K562 (cell line): ENCODE data around the gene RREB1. TPM values are rescaled to one million over a fixed set of nuclear protein-coding genes. Genes with fewer than 3 reads are reported as not detected.
A peak's percentile ranks its signal among the peaks of the same experiment; 100 is the strongest.

ENCODE experiments used
- ATAC-seq: fragments of 200-7000 bp; cut with Tn5 transposase; 3 replicates; pipeline ENCODE4 v1.9.1; 2020; ENCODE audit warnings: moderate library complexity
- BruUV-seq: library from RNA; stranded (reverse); fragments of 400-500 nt; replicated peaks from 2 replicates; lab custom pipeline; 2021; lab: Mats Ljungman, UMichigan
- CTCF ChIA-PET: fragments of 300-600 bp; formaldehyde crosslinking; extraction: SDS; loops from one replicate; lab custom pipeline; 2021; ENCODE audit warnings: low intra/inter-chr PET ratio; lab: Yijun Ruan, JAX
- POLR2A ChIA-PET: fragments of 300-600, 350-650 bp; sonication (Branson Sonifier 250); formaldehyde crosslinking; extraction: SDS; loops from one replicate; lab custom pipeline; 2021; ENCODE audit warnings: antibody characterized with exemption, inconsistent platforms; lab: Yijun Ruan, JAX
- DNase-seq, 4 experiments: peaks; one replicate each; pipeline versions ENCODE4 v3.0.0 to v3.0.0-alpha.2; 2011 to 2018; ENCODE audit warnings: low spot score in 3 of 4, mixed read lengths in 3 of 4; ENCODE audit errors: extremely low read depth in 1 of 4
- FAIRE-seq: peaks from 2 replicates; lab custom pipeline; 2011; peaks lifted over from hg19 to GRCh38; lab: Jason Lieb, UNC
- H2AFZ ChIP-seq: 2 replicates; pipeline ENCODE4 v1.6.0; 2011; ENCODE audit warnings: low read depth, low read length, control low read depth, inconsistent platforms
- H3K27ac ChIP-seq: fragments of 200-600 bp; 3 replicates; pipeline ENCODE4 v1.8.0; 2011; ENCODE audit warnings: low read depth, mild to moderate bottlenecking, control low read depth, inconsistent platforms, low read length, moderate library complexity, mixed read lengths; ENCODE audit errors: extremely low read depth
- H3K27me3 ChIP-seq, 2 experiments: fragments of 300-600 bp in 1 of 2; 2 replicates in 1 of 2; 3 replicates in 1 of 2; pipeline versions ENCODE4 v1.6.0 to v1.8.0; 2011; ENCODE audit warnings: inconsistent platforms in 2 of 2, low read length in 2 of 2, mild to moderate bottlenecking in 1 of 2, mixed read lengths in 1 of 2, moderate library complexity in 1 of 2; ENCODE audit not compliant: control insufficient read depth in 2 of 2, insufficient read depth in 2 of 2
- H3K36me3 ChIP-seq: fragments of 300-600 bp; 3 replicates; pipeline ENCODE4 v1.8.0; 2011; ENCODE audit warnings: mild to moderate bottlenecking, low read length, inconsistent platforms; ENCODE audit not compliant: control insufficient read depth, insufficient read depth
- H3K4me1 ChIP-seq, 2 experiments: fragments of 200-600 bp in 1 of 2; replicated peaks in 1 of 2; 2 replicates in 1 of 2; 3 replicates in 1 of 2; pipeline versions ENCODE4 v1.5.1 to v1.8.0; 2011; ENCODE audit warnings: inconsistent platforms in 2 of 2, low read length in 2 of 2, mild to moderate bottlenecking in 1 of 2, mixed read lengths in 1 of 2, moderate library complexity in 1 of 2; ENCODE audit not compliant: control insufficient read depth in 2 of 2, insufficient read depth in 2 of 2
- H3K4me2 ChIP-seq: 2 replicates; pipeline ENCODE4 v1.6.1; 2011; ENCODE audit warnings: low read length, control low read depth, inconsistent platforms, mixed read lengths; ENCODE audit not compliant: insufficient read depth
- H3K4me3 ChIP-seq: fragments of 200-600 bp; sonication (generic), shearing (Covaris generic); 2 replicates; pipeline ENCODE4 v1.5.1; 2016; ENCODE audit warnings: control low read depth, inconsistent platforms
- H3K79me2 ChIP-seq: fragments of 200-600 bp; 3 replicates; pipeline ENCODE4 v1.8.0; 2011; ENCODE audit warnings: low read length, inconsistent platforms; ENCODE audit not compliant: control insufficient read depth, insufficient read depth
- H3K9ac ChIP-seq, 2 experiments: 2 replicates each; pipeline versions ENCODE4 v1.6.0 to v1.6.1; 2011; ENCODE audit warnings: low read depth in 2 of 2, low read length in 2 of 2, control low read depth in 1 of 2, inconsistent platforms in 1 of 2, mild to moderate bottlenecking in 1 of 2, mixed read lengths in 1 of 2; ENCODE audit not compliant: insufficient read depth in 1 of 2
- H3K9me1 ChIP-seq: one replicate; pipeline ENCODE4 v1.6.0; 2011; ENCODE audit warnings: inconsistent platforms, mild to moderate bottlenecking, low read length, moderate library complexity; ENCODE audit not compliant: control insufficient read depth, insufficient read depth
- H3K9me3 ChIP-seq: replicated peaks from 2 replicates; pipeline ENCODE4 v1.5.1; 2011; ENCODE audit warnings: low read depth, low read length, inconsistent platforms; ENCODE audit not compliant: control insufficient read depth, insufficient read depth
- H4K20me1 ChIP-seq: replicated peaks from 2 replicates; pipeline ENCODE4 v1.6.1; 2011; ENCODE audit warnings: low read length, inconsistent platforms, mixed read lengths; ENCODE audit not compliant: control insufficient read depth, insufficient read depth
- CREB1 ChIP-seq, 2 experiments: sonication (generic) in 1 of 2; formaldehyde crosslinking in 1 of 2; IDR thresholded peaks; 2 replicates each; pipeline versions ENCODE4 v1.6.1 to v1.8.0; 2012 to 2022; ENCODE audit warnings: inconsistent platforms in 1 of 2, mild to moderate bottlenecking in 1 of 2, missing genetic modification reagents in 1 of 2, moderate library complexity in 1 of 2
- POLR2A ChIP-seq: fragments of 450-650 bp; conservative IDR thresholded peaks from 2 replicates; pipeline ENCODE4 v1.6.1; 2016
- POLR2AphosphoS2 ChIP-seq: IDR thresholded peaks from 2 replicates; pipeline ENCODE4 v1.6.1; 2012; ENCODE audit warnings: low read length, improper control_type of control experiment
- POU5F1 ChIP-seq: fragments of 150-350 bp; IDR thresholded peaks from 2 replicates; pipeline ENCODE4 v1.6.1; 2014; ENCODE audit warnings: borderline replicate concordance, low read length, low read depth, mild to moderate bottlenecking; ENCODE audit not compliant: partially characterized antibody
- TEAD4 ChIP-seq, 2 experiments: sonication (generic) in 1 of 2; formaldehyde crosslinking in 1 of 2; IDR thresholded peaks; 2 replicates each; pipeline versions ENCODE4 v1.6.1 to v1.8.0; 2012 to 2022; ENCODE audit warnings: borderline replicate concordance in 1 of 2, inconsistent platforms in 1 of 2, low read length in 1 of 2, mild to moderate bottlenecking in 1 of 2, missing genetic modification reagents in 1 of 2
- ZNF133 ChIP-seq: fragments of 250-450 bp; sonication (Bioruptor Pico); IDR thresholded peaks from 2 replicates; pipeline ENCODE4 v1.4.0; 2020; ENCODE audit warnings: mild to moderate bottlenecking
- WGBS: fragments of 100-300 bp; shearing (Covaris generic); methylation state at CpG from one replicate; pipeline ENCODE4 v1.1.6; 2016; ENCODE audit warnings: low coverage, mixed read lengths; ENCODE audit not compliant: insufficient coverage; ENCODE audit errors: missing lambda C conversion rate; 5-methylcytosine and 5-hydroxymethylcytosine counted together
- in situ Hi-C: fragments of 300-500 bp; cut with MboI; formaldehyde crosslinking; loops from 4 replicates; pipeline ENCODE4 v1.15.0; 2018; ENCODE audit warnings: inconsistent platforms, mixed read lengths
- intact Hi-C: fragments of 100-400 bp; cut with micrococcal nuclease; formaldehyde crosslinking; loops from 2 replicates; pipeline ENCODE4 v1.14.2; 2022
- polyA plus RNA-seq, 8 experiments: library from polyadenylated mRNA; depleted of rRNA in 4 of 8; stranded (reverse) in 5 of 8; unstranded in 3 of 8; fragments of >200 nt; fragmentation: Nextera tagmentation in 2 of 8; fragmentation: Illumina TruSeq in 1 of 8; extraction: Ambion mirVana in 2 of 8; extraction: Trizol in 1 of 8; gene quantifications; 2 replicates each; pipeline versions ENCODE4 v1.2.1 to v1.2.3, GENCODE V29; 2011 to 2014; ENCODE audit warnings: inconsistent platforms in 1 of 8, missing spikeins in 1 of 8
- total RNA-seq, 7 experiments: library from RNA; depleted of rRNA in 6 of 7; stranded (reverse); fragments of >200 nt in 6 of 7; fragmentation: Illumina TruSeq in 2 of 7; extraction: Trizol in 2 of 7; gene quantifications; 2 replicates each; pipeline versions ENCODE4 v1.2.1 to v1.2.3, GENCODE V29; 2011 to 2021; ENCODE audit warnings: low replicate concordance in 1 of 7
- TF ChIP-seq, protein P1 (sequence below): sonication (generic); formaldehyde crosslinking; IDR thresholded peaks from 2 replicates; pipeline ENCODE4 v1.9.0; 2022; ENCODE audit warnings: mild to moderate bottlenecking, missing genetic modification reagents
- TF ChIP-seq, protein P2 (sequence below): sonication (generic); formaldehyde crosslinking; IDR thresholded peaks from 2 replicates; pipeline ENCODE4 v1.9.0; 2022; ENCODE audit warnings: mild to moderate bottlenecking, missing genetic modification reagents
- TF ChIP-seq, protein P3 (sequence below): fragments of 450-650 bp; IDR thresholded peaks from 2 replicates; pipeline ENCODE4 v1.6.1; 2014; ENCODE audit warnings: low read depth, mild to moderate bottlenecking, moderate library complexity, borderline replicate concordance

The RREB1 gene
- total and polyA plus RNA-seq, 9 of the 15 experiments (the other 6 are each of a cell fraction or from before 2014, with no cell fraction given) = 3.3 to 64.2 (median 19.3) TPM

DNA sequence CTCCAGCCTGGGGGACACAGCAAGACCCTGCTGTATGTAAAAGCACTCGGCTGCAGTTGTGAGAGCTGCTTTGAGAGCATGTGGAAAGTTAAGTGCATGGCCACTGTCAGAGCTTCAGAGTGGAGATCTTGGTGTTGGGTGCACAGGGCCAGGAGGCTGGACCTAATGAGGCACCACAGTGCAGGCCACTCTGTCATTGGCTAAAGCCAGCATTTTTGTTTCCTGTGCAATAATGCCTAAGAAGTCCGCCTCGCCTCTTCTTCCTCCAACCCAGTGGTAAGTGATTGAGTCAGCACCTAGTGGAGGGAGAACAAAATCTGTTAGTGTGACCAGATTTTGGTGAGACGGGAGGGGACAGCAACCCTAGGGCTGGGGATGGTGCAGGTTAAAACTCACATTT, 144.6 kb downstream of the RREB1 start:
- H3K79me2 ChIP-seq = no peaks in the 10 kb centered on the region
- peak; percentile 6; the same call in 2 of the 3 replicates for ATAC-seq
- no peaks in the 10 kb centered on the region for H3K9me3 ChIP-seq
- WGBS = 81% methylated on average over 4 of the region's 4 CpGs
- peaks cover 3% of the 10 kb centered on the region; the same call in 1 of the 2 replicates for H4K20me1 ChIP-seq
- intact Hi-C loops (no loop called here), in situ Hi-C loops (no loop called here)
- H3K9ac ChIP-seq = no peak overlapping the region
- H3K9me1 ChIP-seq = no peaks in the 10 kb centered on the region
- POLR2A ChIA-PET = no interaction called here
- H3K36me3 ChIP-seq = peaks cover 50% of the 10 kb centered on the region; the same call in 2 of the 3 replicates
- DNase-seq = no peak
- no TSS peak for BruUV-seq
- FAIRE-seq = no peak
- no peak overlapping the region for H2AFZ ChIP-seq
- peaks cover 12 to 13% of the 10 kb centered on the region in 2 experiments; a peak in 4 of 5 replicates for H3K4me1 ChIP-seq
- H3K27me3 ChIP-seq = no peaks in the 10 kb centered on the region
- H3K27ac ChIP-seq = no peak overlapping the region
- no peak overlapping the region for H3K4me3 ChIP-seq
- H3K4me2 ChIP-seq = no peak overlapping the region
- CTCF ChIA-PET = interaction anchor here (0.6 kb wide), 1 partner anchor 47 kb away, joined by 3 read pairs; no protein-coding TSS in a partner anchor
- peak; percentile 78; the same call in 1 of the 2 replicates for TF ChIP-seq POLR2AphosphoS2
- TF ChIP-seq, protein P1, sequence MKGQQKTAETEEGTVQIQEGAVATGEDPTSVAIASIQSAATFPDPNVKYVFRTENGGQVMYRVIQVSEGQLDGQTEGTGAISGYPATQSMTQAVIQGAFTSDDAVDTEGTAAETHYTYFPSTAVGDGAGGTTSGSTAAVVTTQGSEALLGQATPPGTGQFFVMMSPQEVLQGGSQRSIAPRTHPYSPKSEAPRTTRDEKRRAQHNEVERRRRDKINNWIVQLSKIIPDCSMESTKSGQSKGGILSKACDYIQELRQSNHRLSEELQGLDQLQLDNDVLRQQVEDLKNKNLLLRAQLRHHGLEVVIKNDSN (CRISPR knock-in tag) = 0 out of 2 replicates have a peak, but pooled peaks have one; percentile 22
- TF ChIP-seq, protein P2, sequence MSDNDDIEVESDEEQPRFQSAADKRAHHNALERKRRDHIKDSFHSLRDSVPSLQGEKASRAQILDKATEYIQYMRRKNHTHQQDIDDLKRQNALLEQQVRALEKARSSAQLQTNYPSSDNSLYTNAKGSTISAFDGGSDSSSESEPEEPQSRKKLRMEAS (CRISPR knock-in tag) = peak; percentile 31; the same call in 1 of the 2 replicates
- no peak for TF ChIP-seq CREB1 (IDR thresholded peaks at IDR 0.05)
- no peak for TF ChIP-seq CREB1 (CRISPR knock-in tag; IDR thresholded peaks at IDR 0.05)
- TF ChIP-seq, protein P3, sequence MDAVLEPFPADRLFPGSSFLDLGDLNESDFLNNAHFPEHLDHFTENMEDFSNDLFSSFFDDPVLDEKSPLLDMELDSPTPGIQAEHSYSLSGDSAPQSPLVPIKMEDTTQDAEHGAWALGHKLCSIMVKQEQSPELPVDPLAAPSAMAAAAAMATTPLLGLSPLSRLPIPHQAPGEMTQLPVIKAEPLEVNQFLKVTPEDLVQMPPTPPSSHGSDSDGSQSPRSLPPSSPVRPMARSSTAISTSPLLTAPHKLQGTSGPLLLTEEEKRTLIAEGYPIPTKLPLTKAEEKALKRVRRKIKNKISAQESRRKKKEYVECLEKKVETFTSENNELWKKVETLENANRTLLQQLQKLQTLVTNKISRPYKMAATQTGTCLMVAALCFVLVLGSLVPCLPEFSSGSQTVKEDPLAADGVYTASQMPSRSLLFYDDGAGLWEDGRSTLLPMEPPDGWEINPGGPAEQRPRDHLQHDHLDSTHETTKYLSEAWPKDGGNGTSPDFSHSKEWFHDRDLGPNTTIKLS = no peak
- peak; percentile 56; the same call in 1 of the 2 replicates for TF ChIP-seq POLR2A
- no peak for TF ChIP-seq ZNF133
- no peak for TF ChIP-seq POU5F1
- no peak for TF ChIP-seq TEAD4 (IDR thresholded peaks at IDR 0.05; ENCODE audit: low read length)
- TF ChIP-seq TEAD4 (CRISPR knock-in tag; IDR thresholded peaks at IDR 0.05; ENCODE audit: borderline replicate concordance) = no peak
